ENCODE measurements around the gene AP1G2.
A peak's percentile ranks its signal among the peaks of the same experiment; 100 is the strongest.

AP1G2 gene

DNA sequence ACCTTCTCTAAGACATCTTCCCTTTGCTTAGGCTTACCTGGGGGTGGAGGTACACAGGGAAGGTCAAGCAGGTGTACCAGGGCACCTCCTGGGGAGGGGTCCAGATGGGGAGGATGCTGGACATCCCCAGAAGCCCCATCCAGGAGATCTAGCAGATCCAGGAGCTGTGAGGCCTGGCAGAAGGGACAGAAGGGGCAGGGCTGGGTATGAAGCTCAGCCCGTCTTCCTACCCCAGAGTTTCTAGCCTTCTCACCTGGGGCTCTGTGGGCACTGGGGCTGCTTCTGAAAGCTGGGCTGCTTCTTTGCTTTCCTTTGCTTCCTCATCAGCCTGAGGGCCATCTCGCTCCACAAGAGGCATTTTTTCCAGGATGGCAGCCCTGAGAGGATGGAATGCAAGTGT, 6.3 kb downstream of the AP1G2 start:
- no peaks in the 10 kb centered on the region for H3K27me3 ChIP-seq (ENCODE audit: control insufficient read depth, insufficient read depth, low read length)
- H3K4me1 ChIP-seq: peaks cover 7% of the 10 kb centered on the region
- H3K79me2 ChIP-seq: no peaks in the 10 kb centered on the region
- TF ChIP-seq CTCF (IDR thresholded peaks at IDR 0.05): no peak
- H2AFZ ChIP-seq: no peak overlapping the region
- no peak overlapping the region for H3K9ac ChIP-seq
- H3K27ac ChIP-seq: no peak overlapping the region
- H3K9me3 ChIP-seq (ENCODE audit: control insufficient read depth, low read length): no peaks in the 10 kb centered on the region
- no peak overlapping the region for H3K4me2 ChIP-seq (ENCODE audit: low read length)
- H3K4me3 ChIP-seq (ENCODE audit: low read depth, low read length): no peak overlapping the region
- no peaks in the 10 kb centered on the region for H3K36me3 ChIP-seq (ENCODE audit: control insufficient read depth, insufficient read depth, low read length)

GRCh38 chr14:23559926-23560520, 7.6 kb downstream of the AP1G2 start:
- no peak overlapping the region for H3K4me2 ChIP-seq (ENCODE audit: low read length)
- no peaks in the 10 kb centered on the region for H3K36me3 ChIP-seq (ENCODE audit: control insufficient read depth, insufficient read depth, low read length)
- H3K4me1 ChIP-seq: peaks cover 7% of the 10 kb centered on the region
- H3K27ac ChIP-seq: no peak overlapping the region
- no peak overlapping the region for H2AFZ ChIP-seq
- H3K4me3 ChIP-seq (ENCODE audit: low read depth, low read length): no peak overlapping the region
- TF ChIP-seq CTCF (IDR thresholded peaks at IDR 0.05): no peak
- H3K79me2 ChIP-seq: no peaks in the 10 kb centered on the region
- H3K27me3 ChIP-seq (ENCODE audit: control insufficient read depth, insufficient read depth, low read length): no peaks in the 10 kb centered on the region
- H3K9me3 ChIP-seq (ENCODE audit: control insufficient read depth, low read length): no peaks in the 10 kb centered on the region
- no peak overlapping the region for H3K9ac ChIP-seq

- Histone ChIP-seq H3K36me3 (ENCODE audit: control insufficient read depth, insufficient read depth, low read length) (no peaks in the 10 kb centered on the region), H3K9ac (no peak overlapping the region), H3K4me1 (peaks cover 7% of the 10 kb centered on the region), H2AFZ (no peak overlapping the region), H3K4me3 (ENCODE audit: low read depth, low read length) (no peak overlapping the region), H3K27ac (no peak overlapping the region), H3K27me3 (ENCODE audit: control insufficient read depth, insufficient read depth, low read length) (no peaks in the 10 kb centered on the region), H3K9me3 (ENCODE audit: control insufficient read depth, low read length) (no peaks in the 10 kb centered on the region), H3K79me2 (no peaks in the 10 kb centered on the region), H3K4me2 (ENCODE audit: low read length) (no peak overlapping the region)
- TF ChIP-seq CTCF (IDR thresholded peaks at IDR 0.05): peak; percentile 95
Observed at GRCh38 chr14:23559010-23559925, 8.3 kb downstream of the AP1G2 start.

DNA sequence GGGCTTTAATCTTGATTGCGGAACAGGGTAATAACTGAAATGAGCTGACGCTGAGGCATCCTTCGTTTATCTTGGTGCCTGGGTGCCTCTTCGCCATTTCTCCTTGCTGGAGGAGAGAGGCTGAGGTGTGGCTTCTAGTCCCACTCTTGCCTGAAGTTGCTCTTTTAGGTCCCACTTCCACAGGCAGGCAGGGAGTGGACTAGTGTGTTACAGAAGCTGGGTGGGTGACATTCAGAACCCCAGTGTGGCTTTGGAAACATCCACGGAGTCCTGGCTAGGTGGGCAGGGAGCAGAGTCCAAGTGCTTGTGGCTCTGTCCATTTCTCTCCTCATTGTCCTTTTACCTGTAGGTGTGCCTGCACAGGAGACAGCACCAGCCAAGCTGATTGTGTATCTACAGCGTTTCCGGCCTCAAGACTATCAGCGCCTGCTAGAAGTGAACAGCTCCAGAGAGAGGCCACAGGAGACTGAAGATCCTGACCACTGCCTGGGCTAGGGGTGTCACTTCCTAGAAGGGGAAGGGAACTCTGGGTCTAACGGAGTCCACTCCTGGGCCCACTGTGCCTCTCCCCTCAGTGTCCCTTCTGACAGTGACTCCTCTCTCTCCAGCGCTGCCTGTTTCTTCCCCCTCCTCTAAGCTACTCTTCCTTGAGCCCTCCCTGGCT, 9.1 kb downstream of the AP1G2 start:
- Histone ChIP-seq H3K79me2 (no peaks in the 10 kb centered on the region), H3K36me3 (ENCODE audit: control insufficient read depth, insufficient read depth, low read length) (no peaks in the 10 kb centered on the region), H3K27ac (no peak overlapping the region), H3K4me2 (ENCODE audit: low read length) (no peak overlapping the region), H3K4me1 (peaks cover 7% of the 10 kb centered on the region), H3K4me3 (ENCODE audit: low read depth, low read length) (no peak overlapping the region), H3K9me3 (ENCODE audit: control insufficient read depth, low read length) (no peaks in the 10 kb centered on the region), H3K27me3 (ENCODE audit: control insufficient read depth, insufficient read depth, low read length) (no peaks in the 10 kb centered on the region), H3K9ac (no peak overlapping the region), H2AFZ (no peak overlapping the region)
- no peak for TF ChIP-seq CTCF (IDR thresholded peaks at IDR 0.05)
